A673 (cell line): ENCODE measurements around the gene PEX26.

Experiments used
- EZH2 ChIP-seq: fragments of 200-600 bp; sonication (generic); IDR thresholded peaks from 2 replicates; pipeline ENCODE4 v1.6.1; 2017; ENCODE audit warnings: borderline replicate concordance, low read depth, mild to moderate bottlenecking, mixed read lengths, antibody characterized with exemption, low read length; ENCODE audit not compliant: poor library complexity, severe bottlenecking
- TF ChIP-seq, protein P1 (sequence below): fragments of 300-800, 200-600 bp; sonication (generic); conservative IDR thresholded peaks from 2 replicates; pipeline ENCODE4 v1.5.1; 2017; ENCODE audit warnings: low read depth, mild to moderate bottlenecking, antibody characterized with exemption, low read length, moderate library complexity, mixed read lengths

- no peak for TF ChIP-seq EZH2
- TF ChIP-seq, protein P1, sequence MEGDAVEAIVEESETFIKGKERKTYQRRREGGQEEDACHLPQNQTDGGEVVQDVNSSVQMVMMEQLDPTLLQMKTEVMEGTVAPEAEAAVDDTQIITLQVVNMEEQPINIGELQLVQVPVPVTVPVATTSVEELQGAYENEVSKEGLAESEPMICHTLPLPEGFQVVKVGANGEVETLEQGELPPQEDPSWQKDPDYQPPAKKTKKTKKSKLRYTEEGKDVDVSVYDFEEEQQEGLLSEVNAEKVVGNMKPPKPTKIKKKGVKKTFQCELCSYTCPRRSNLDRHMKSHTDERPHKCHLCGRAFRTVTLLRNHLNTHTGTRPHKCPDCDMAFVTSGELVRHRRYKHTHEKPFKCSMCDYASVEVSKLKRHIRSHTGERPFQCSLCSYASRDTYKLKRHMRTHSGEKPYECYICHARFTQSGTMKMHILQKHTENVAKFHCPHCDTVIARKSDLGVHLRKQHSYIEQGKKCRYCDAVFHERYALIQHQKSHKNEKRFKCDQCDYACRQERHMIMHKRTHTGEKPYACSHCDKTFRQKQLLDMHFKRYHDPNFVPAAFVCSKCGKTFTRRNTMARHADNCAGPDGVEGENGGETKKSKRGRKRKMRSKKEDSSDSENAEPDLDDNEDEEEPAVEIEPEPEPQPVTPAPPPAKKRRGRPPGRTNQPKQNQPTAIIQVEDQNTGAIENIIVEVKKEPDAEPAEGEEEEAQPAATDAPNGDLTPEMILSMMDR, result no peak
Observed at GRCh38 chr22:18050065-18050464, 27.7 kb upstream of the PEX26 start.
